GM04504 (cell line): Measurements from ENCODE around the gene RASGRP4.
"Not testable (repeated sequence)": the region's sequence is repeated elsewhere in the genome, so short reads cannot be mapped to it uniquely, and the experiment has no call there.

Experiments used
- DNase-seq: peaks from one replicate; pipeline ENCODE4 v3.0.0-alpha.2; 2012; ENCODE audit warnings: low read depth

The RASGRP4 gene

DNA sequence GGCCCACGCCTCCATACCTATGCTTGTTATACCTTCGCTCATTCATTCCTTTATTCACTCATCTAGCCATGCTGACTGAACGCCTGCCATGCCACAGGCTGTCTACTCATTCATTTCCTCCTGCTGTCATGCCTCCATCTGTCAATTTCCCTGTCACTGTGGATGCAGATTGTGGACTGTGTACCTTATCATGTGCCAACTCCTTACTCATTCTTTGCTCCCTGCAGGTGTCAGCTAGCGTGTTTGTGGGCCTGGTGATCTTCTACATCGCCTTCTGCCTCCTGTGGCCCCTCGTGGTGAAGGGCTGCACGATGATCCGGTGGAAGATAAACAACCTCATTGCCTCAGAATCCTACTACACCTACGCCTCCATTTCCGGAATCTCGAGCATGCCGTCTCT, 55.7 kb downstream of the RASGRP4 start:
- no peak for DNase-seq

DNA sequence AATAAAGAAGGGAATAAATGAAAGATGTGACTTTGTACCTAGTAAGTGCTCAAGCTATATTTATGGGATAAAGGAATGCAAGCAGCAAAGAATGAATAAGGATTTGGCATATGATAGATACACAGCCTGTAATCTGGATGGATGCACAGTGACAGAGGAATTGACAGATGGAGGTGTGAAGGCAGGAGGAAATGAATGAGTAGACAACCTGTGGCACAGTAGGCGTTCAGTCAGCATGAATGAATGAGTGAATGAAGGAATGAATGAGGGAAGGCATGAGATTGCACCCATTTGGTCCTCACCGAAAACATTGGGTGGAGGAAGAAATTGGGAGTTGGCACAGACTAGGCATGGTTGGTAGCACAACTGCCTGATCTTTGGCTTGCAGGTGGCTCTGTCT, 56.4 kb downstream of the RASGRP4 start:
- no peak for DNase-seq

DNA sequence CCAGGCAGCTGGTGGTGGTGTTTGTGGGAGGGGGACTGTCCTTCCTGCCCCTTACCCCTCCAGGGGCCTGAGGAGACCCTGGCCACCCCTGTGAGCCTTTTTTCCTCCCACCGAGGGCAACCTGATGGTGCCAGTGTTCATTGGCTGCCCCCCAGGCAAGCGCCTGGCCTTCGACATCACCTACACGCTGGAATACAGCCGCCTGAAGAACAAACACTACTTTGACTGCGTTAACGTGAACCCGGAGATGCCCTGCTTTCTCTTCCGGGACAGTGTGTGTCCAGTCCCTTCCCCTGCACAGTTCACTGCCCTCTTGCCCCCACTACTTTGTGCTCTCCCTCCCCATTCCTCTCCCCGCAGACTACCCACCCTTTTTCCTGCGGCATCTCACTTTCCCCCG, 59.0 kb downstream of the RASGRP4 start:
- DNase-seq: no peak

GRCh38 chr19:38362946-38363688, 62.9 kb downstream of the RASGRP4 start:
- DNase-seq: not testable (repeated sequence)

DNA sequence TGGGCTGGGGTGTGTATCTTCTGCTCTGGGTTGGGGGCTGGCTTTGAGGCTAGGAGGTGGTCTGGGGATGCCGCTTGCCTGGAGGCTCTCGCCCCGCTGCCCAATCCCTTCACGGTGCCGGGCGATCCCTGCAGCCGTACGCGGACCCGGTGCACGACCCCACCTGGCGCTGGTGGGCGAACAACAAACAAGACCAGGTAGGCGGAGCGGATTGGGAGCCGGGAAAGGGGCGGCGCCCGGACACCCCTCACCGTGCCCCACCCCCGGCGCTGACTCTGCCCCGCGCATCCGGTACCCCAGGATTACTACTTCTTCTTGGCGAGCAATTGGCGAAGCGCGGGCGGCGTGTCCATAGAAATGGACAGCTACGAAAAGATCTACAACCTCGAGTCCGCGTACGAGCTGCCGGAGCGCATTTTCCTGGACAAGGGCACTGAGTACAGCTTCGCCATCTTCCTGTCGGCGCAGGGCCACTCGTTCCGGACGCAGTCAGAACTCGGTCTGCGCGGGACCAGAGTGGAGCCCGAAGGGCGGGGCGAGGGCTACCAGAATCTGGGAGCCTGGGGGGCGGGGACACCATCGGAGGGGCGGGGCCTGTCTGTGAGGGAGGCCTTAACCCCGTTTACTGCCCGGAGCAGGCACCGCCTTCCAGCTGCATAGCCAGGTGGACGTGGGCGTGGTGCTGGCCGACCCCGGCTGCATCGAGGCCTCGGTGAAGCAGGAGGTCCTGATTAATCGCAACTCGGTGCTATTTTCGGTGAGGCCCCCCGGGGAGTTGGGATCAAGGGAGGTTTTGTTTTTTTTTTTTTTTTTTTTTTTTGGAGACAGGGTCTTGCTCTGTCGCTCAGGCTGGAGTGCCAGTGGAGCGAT, 63.7 kb downstream of the RASGRP4 start:
- DNase-seq: no peak

DNA sequence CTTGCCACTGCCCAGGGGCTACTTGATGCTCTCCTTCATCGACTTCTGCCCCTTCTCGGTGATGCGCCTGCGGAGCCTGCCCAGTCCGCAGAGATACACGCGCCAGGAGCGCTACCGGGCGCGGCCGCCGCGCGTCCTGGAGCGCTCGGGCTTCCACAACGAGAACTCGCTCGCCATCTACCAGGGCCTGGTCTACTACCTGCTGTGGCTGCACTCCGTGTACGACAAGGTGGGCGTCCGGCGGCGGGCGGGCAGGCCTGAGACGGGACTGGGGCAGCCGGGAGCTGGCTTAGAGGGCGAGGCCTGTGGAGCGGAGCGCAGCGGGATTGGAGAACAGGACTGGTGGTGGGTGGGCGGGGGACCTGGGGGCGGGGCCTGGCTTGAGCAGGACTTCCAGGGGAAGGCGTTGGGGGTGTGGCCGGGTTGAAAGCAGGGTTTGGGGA, 64.4 kb downstream of the RASGRP4 start:
- DNase-seq: no peak

DNA sequence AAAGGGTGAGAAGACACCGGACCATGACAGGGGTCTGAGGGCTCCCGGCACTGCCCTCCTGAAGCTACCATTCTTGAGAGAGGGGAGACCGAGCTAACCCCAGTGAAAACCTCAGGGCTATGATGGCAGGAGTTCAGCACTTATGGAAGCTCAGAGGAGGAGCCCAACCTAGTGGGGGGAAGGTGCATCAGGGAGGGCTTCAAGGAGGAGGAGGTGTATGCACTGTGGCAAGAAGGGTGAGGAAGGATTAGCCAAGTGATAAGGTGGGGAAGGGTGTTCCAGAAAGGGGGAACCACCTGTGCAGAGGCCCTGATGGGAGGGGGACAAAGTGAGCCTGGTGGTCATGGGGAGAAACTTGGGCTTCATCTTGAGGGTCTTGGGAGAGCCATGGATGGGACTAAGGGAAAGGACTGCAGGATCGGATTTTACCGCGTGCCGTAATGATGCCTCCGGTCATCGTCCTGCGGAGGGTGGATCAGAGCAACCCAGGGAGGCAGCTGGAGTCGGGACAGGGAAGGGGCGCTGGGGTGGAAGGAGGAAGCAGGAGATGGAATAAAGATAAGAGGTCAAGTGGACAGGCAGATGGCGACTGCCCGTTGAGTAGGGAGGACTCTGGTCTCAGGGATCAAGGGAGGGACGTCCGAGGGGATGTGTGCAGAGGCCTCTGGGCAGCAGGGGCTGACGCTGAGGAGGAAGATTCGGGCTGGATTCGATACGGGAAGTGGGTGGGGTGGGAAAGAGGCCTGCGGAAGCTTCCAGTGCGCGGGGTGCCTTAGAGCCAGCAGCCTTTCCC, 65.0 kb downstream of the RASGRP4 start:
- no peak for DNase-seq

DNA sequence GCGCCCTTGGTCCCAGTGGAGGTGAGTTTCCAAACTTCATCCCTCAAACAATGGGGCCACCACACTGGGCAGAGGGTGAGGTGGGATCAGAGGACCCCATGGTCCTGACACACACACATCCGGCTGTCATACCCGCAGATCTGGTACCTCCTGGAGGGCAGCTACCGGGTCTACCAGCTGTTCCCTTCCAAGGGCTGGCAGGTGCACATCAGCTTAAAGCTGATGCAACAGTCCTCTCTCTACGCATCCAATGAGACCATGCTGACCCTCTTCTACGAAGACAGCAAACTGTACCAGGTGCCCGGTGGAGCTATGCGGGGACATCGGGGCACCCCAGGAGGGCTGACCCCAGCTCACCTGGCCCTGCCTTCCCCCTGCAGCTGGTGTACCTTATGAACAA, 65.7 kb downstream of the RASGRP4 start:
- DNase-seq: no peak

DNA sequence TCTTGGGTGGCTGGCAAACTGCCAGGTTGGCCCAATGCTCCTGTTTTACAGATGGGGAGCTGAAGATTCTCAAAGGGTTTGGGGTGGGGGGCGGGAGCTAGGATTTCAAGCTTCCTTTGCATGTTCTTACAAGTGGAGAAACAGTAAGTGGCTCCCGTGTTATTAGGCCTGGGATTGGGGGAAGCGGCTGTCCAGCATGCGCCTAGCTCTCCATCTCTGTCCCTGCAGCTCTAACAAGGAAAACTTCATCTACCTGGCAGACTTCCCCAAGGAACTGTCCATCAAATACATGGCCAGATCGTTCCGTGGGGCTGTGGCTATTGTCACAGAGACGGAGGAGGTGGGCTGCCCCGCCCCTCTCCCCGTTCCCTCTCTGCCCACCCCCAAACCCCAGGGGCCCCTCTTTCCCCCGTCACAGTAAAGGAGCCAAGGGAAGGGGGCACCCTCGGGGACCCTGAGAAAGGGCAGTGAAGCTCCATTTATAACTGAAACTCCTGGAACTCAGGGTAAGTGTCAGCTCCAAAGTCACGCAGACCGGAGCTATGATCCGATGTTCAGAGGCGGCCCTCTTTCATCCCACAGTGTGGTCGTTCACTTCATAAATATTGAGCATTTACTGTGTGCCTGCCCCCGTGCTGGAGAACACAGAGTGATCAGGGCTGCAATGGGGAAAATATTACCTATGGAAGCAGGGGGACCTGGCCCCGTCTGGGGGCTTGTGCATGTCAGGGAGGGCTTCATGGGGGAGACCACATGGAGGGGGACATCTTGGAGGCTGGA, 66.6 kb downstream of the RASGRP4 start:
- no peak for DNase-seq
